GM10248 (cell line): ENCODE results near the gene SAMD4A.

Experiments used
- CTCF ChIA-PET: fragments of 300-600 bp; sonication (Branson Sonifier 250); formaldehyde crosslinking; extraction: SDS; loops from one replicate; lab custom pipeline; 2021; ENCODE audit warnings: antibody characterized with exemption; lab: Yijun Ruan, JAX
- POLR2A ChIA-PET: fragments of 350-650 bp; sonication (Branson Sonifier 250); formaldehyde crosslinking; extraction: SDS; loops from one replicate; lab custom pipeline; 2020; ENCODE audit warnings: antibody characterized with exemption; lab: Yijun Ruan, JAX
- DNase-seq: peaks from one replicate; pipeline ENCODE4 v3.0.0; 2012; ENCODE audit errors: extremely low spot score
- TF ChIP-seq, protein P1 (sequence below): IDR thresholded peaks from 2 replicates; pipeline ENCODE4 v1.5.1; 2012; ENCODE audit warnings: mild to moderate bottlenecking, low read depth; ENCODE audit errors: extremely low read depth, missing control alignments, control extremely low read depth

SAMD4A gene

GRCh38 chr14:54594537-54594936 is 27.6 kb downstream of the SAMD4A start:
- CTCF ChIA-PET, result interaction anchor here (1.5 kb wide), 1 partner anchor 179 kb away, joined by 6 read pairs; no protein-coding TSS in a partner anchor
- no peak for DNase-seq
- TF ChIP-seq, protein P1, sequence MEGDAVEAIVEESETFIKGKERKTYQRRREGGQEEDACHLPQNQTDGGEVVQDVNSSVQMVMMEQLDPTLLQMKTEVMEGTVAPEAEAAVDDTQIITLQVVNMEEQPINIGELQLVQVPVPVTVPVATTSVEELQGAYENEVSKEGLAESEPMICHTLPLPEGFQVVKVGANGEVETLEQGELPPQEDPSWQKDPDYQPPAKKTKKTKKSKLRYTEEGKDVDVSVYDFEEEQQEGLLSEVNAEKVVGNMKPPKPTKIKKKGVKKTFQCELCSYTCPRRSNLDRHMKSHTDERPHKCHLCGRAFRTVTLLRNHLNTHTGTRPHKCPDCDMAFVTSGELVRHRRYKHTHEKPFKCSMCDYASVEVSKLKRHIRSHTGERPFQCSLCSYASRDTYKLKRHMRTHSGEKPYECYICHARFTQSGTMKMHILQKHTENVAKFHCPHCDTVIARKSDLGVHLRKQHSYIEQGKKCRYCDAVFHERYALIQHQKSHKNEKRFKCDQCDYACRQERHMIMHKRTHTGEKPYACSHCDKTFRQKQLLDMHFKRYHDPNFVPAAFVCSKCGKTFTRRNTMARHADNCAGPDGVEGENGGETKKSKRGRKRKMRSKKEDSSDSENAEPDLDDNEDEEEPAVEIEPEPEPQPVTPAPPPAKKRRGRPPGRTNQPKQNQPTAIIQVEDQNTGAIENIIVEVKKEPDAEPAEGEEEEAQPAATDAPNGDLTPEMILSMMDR, result no peak
- POLR2A ChIA-PET, result no interaction called here

DNA sequence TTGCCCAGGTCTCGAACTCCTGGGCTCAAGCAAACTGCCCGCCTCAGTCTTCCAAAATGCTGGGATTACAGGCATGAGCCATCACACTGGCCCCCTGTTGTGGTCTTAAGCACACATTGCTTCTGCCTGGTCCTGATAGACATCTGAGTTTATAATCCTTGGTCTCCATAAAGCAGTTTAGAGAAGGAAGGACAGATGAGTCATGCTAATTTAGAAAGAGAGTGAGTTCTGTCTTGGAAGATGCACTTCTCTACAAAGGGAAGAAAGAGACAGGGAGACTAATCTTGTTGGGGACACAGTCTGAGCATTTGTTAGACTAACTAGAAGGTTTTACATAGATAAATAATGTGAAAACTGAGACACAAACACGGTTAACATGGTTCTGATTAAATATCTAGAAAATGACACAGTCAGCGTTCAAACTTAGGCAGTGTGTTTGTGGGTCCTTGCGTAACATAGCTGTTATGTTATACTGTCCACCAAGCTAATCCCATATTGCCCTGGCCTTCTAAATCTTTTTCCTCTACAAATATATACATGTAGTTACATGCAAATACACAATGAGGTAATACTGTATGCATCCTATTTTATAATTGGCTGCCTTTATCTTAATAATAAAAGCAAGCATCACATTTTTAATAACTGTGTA is 31.0 kb downstream of the SAMD4A start:
- TF ChIP-seq, protein P1, result no peak
- ChIA-PET CTCF (interaction anchor here (1.1 kb wide), 1 partner anchor 34 kb away, joined by 4 read pairs; no protein-coding TSS in a partner anchor), POLR2A (no interaction called here)
- no peak for DNase-seq

GRCh38 chr14:54599966-54600716 is 33.2 kb downstream of the SAMD4A start:
- TF ChIP-seq, protein P1, result no peak
- DNase-seq, result no peak
- CTCF ChIA-PET, result interaction anchor here (0.7 to 1.8 kb wide), 10 partner anchors 9 to 55 kb away, joined by 3 to 6 read pairs (median 3); partner anchors contain the start of gene SAMD4A
- POLR2A ChIA-PET, result no interaction called here

DNA sequence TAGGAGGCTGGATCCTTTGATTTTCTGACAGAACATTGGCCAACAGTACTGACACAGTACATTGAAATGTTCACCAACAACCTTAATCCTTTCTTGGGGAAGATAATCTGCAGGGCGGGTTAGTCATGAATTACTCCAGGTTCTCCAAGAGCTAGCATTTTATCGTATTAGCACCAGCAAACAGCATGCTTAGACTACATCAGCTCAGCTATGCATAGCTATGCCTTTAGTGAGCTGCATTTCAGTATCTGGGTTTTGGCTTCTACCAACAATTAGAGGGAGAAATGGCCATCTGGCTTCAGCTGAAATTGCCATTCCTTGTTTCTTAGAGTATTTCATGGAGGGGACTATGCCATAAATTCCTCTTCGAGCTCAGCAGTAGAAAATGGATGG is 33.8 kb downstream of the SAMD4A start:
- ChIA-PET CTCF (interaction anchor here (1.0 to 1.8 kb wide), 6 partner anchors 10 to 54 kb away, joined by 3 to 6 read pairs (median 5); partner anchors contain the start of gene SAMD4A), POLR2A (no interaction called here)
- DNase-seq, result no peak
- TF ChIP-seq, protein P1, result no peak

GRCh38 chr14:54603362-54603761 is 36.4 kb downstream of the SAMD4A start:
- DNase-seq, result no peak
- POLR2A ChIA-PET, result no interaction called here
- TF ChIP-seq, protein P1, result no peak
- CTCF ChIA-PET, result interaction anchor here (1.2 kb wide), 1 partner anchor 24 kb away, joined by 3 read pairs; no protein-coding TSS in a partner anchor

DNA sequence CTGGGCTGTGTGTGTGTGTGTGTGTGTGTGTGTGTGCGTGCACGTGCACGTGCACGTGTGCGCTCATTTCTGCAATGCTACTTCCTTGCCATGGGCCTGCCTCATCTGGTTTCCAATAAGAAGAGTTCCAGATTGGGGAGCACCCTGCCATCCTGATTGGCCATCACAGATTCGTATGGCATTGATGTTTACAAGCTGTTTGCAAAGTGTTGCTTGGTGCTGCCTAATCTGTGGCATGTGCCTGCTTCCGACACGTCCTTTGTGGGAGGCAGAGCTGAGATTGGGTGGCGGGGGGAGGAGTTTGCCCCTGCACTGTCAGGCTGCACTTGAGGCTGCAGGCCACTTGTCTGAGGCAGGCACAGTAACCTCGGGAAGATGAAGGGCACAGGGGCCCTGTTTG is 39.2 kb downstream of the SAMD4A start:
- TF ChIP-seq, protein P1, result no peak
- ChIA-PET CTCF (interaction anchor here (1.1 to 1.2 kb wide), 2 partner anchors 29 to 80 kb away, joined by 3 read pairs; no protein-coding TSS in a partner anchor), POLR2A (no interaction called here)
- no peak for DNase-seq
